Thyroid gland (tissue), 4 donors: ENCODE results near the gene SCN2B. TPM values are rescaled to one million over a fixed set of nuclear protein-coding genes. Genes with fewer than 3 reads are reported as not detected.

Source experiments
- DNase-seq, 2 donors: peaks; one replicate each; pipeline ENCODE4 v3.0.0-alpha.2; 2019
- H3K27ac ChIP-seq, 3 donors: fragments of 200-600 bp; sonication (generic); 1 replicate in 2 of 3; 2 replicates in 1 of 3; pipeline ENCODE4 v1.5.1; 2016 to 2019; ENCODE audit warnings: mild to moderate bottlenecking in 1 of 3, moderate library complexity in 1 of 3
- H3K27me3 ChIP-seq: fragments of 200-600 bp; sonication (generic); one replicate; pipeline ENCODE4 v1.5.1; 2019
- H3K36me3 ChIP-seq, 2 donors: fragments of 200-600 bp; sonication (generic); one replicate each; pipeline ENCODE4 v1.5.1; 2016 to 2019
- H3K4me1 ChIP-seq, 2 donors: fragments of 200-600 bp; sonication (generic); one replicate each; pipeline ENCODE4 v1.5.1; 2017 to 2019
- H3K4me3 ChIP-seq, 3 donors: fragments of 200-600 bp; sonication (generic); replicated peaks in 1 of 3; 1 replicate in 2 of 3; 2 replicates in 1 of 3; pipeline ENCODE4 v1.5.1; 2016; ENCODE audit warnings: mild to moderate bottlenecking in 1 of 3
- H3K9me3 ChIP-seq: fragments of 200-600 bp; sonication (generic); one replicate; pipeline ENCODE4 v1.5.1; 2017
- CTCF ChIP-seq, 6 experiments: fragments of 200-600 bp in 3 of 6; fragments of 450-650 bp in 3 of 6; sonication (generic) in 3 of 6; IDR thresholded peaks; one replicate each; pipeline ENCODE4 v1.5.1; 2016 to 2019; ENCODE audit warnings: antibody characterized with exemption in 6 of 6, mild to moderate bottlenecking in 2 of 6, inconsistent platforms in 1 of 6, moderate library complexity in 1 of 6
- POLR2A ChIP-seq, 2 donors: fragments of 450-650 bp; IDR thresholded peaks; one replicate each; pipeline ENCODE4 v1.6.1; 2017; ENCODE audit warnings: antibody characterized with exemption in 2 of 2, mild to moderate bottlenecking in 2 of 2, moderate library complexity in 1 of 2
- WGBS, 2 donors: methylation state at CpG; one replicate each; pipeline ENCODE4 v1.1.5; 2017; 5-methylcytosine and 5-hydroxymethylcytosine counted together
- intact Hi-C: fragments of 100-400 bp; cut with DNase I; formaldehyde crosslinking; loops from one replicate; pipeline ENCODE4 v1.15.1; 2023
- total RNA-seq, 4 donors: library from RNA; depleted of rRNA; stranded (reverse); fragments of >200 nt; gene quantifications; one replicate each; pipeline ENCODE4 v1.2.3, GENCODE V29; 2016

Gene SCN2B
- total RNA-seq, 4 donors from 2014 or later = 0.13 to 0.83 (median 0.31) TPM

GRCh38 chr11:118129471-118130172 is 46.8 kb downstream of the SCN2B start:
- Histone ChIP-seq H3K4me1 (no peaks in the 10 kb centered on the region), H3K27me3 (no peaks in the 10 kb centered on the region), H3K27ac (no peak overlapping the region), H3K4me3 (no peak overlapping the region), H3K9me3 (no peaks in the 10 kb centered on the region), H3K36me3 (no peaks in the 10 kb centered on the region)
- TF ChIP-seq POLR2A (IDR thresholded peaks at IDR 0.05) (no peak), CTCF (IDR thresholded peaks at IDR 0.05) (no peak)
- intact Hi-C loops = no loop called here
- 59 to 80% methylated on average over 5 to 6 of the region's 6 CpGs for WGBS, 2 donors
- DNase-seq = peak in 1 of 2 donors; percentile 7

GRCh38 chr11:118128721-118129470 is 47.5 kb downstream of the SCN2B start:
- Histone ChIP-seq H3K27ac (no peak overlapping the region), H3K9me3 (no peaks in the 10 kb centered on the region), H3K27me3 (no peaks in the 10 kb centered on the region), H3K36me3 (no peaks in the 10 kb centered on the region), H3K4me1 (no peaks in the 10 kb centered on the region), H3K4me3 (no peak overlapping the region)
- no peak for TF ChIP-seq POLR2A (IDR thresholded peaks at IDR 0.05)
- TF ChIP-seq CTCF (IDR thresholded peaks at IDR 0.05) = no peak
- WGBS, 2 donors = 58 to 64% methylated on average over 11 of the region's 11 CpGs
- intact Hi-C loops = no loop called here
- DNase-seq = no peak

GRCh38 chr11:118128310-118128709 is 48.1 kb downstream of the SCN2B start:
- Histone ChIP-seq H3K4me1 (no peaks in the 10 kb centered on the region), H3K27me3 (no peaks in the 10 kb centered on the region), H3K4me3 (no peak overlapping the region), H3K36me3 (no peaks in the 10 kb centered on the region), H3K27ac (no peak overlapping the region), H3K9me3 (no peaks in the 10 kb centered on the region)
- TF ChIP-seq POLR2A (IDR thresholded peaks at IDR 0.05) (no peak), CTCF (IDR thresholded peaks at IDR 0.05) (no peak)
- WGBS, 2 donors = 44 to 50% methylated on average over 4 of the region's 4 CpGs
- no peak for DNase-seq
- intact Hi-C loops = no loop called here

- no peaks in the 10 kb centered on the region for H3K9me3 ChIP-seq
- no peak overlapping the region for H3K4me3 ChIP-seq
- intact Hi-C loops = no loop called here
- no peak for DNase-seq
- H3K27me3 ChIP-seq = no peaks in the 10 kb centered on the region
- 82 to 91% methylated on average over 7 of the region's 7 CpGs for WGBS, 2 donors
- H3K4me1 ChIP-seq = no peaks in the 10 kb centered on the region
- no peaks in the 10 kb centered on the region for H3K36me3 ChIP-seq
- no peak overlapping the region for H3K27ac ChIP-seq
- TF ChIP-seq POLR2A (IDR thresholded peaks at IDR 0.05) (no peak), CTCF (IDR thresholded peaks at IDR 0.05) (no peak)
Observed at GRCh38 chr11:118126082-118126838, 50.2 kb downstream of the SCN2B start.
